ENCODE measurements around the gene ZNF213. TPM values are rescaled to one million over a fixed set of nuclear protein-coding genes. Genes with fewer than 3 reads are reported as not detected.

Gene ZNF213
- polyA plus RNA-seq, 3 donors, result 1.5 to 2.6 (median 1.8) TPM

GRCh38 chr16:3170440-3171180 lies 35.8 kb downstream of the ZNF213 start:
- no peak overlapping the region for H3K27ac Mint-ChIP-seq
- Histone ChIP-seq H3K4me2 (replicated peaks; ENCODE audit: extremely low read depth, low read length, poor library complexity, severe bottlenecking) (peak overlapping the region; percentile 32), H3K27ac (ENCODE audit: low read depth in 1 of 2, low read length in 2 of 2) (no peak overlapping the region), H3K9ac (ENCODE audit: insufficient read depth, low read length, poor library complexity, severe bottlenecking) (no peak overlapping the region), H4K20me1 (ENCODE audit: insufficient read depth, low read length) (no peaks in the 10 kb centered on the region), H3K79me2 (ENCODE audit: insufficient read depth, low read length) (no peaks in the 10 kb centered on the region), H3K36me3 (replicated peaks in 1 of 2; ENCODE audit: control insufficient read depth in 1 of 2, insufficient read depth in 2 of 2, low read length in 2 of 2) (no peaks in the 10 kb centered on the region), H2AFZ (ENCODE audit: insufficient read depth, low read depth, low read length, poor library complexity, severe bottlenecking) (peak overlapping the region; percentile 59), H3K4me1 (ENCODE audit: control insufficient read depth in 1 of 2, insufficient read depth in 2 of 2, low read length in 2 of 2) (peaks cover 26 to 29% of the 10 kb centered on the region in 2 donors), H3K4me3 (replicated peaks in 1 of 3; ENCODE audit: low read depth in 2 of 3, low read length in 3 of 3) (peak overlapping the region in 1 of 3 experiments; percentile 33), H3K9me3 (replicated peaks in 1 of 2; ENCODE audit: control insufficient read depth in 1 of 2, insufficient read depth in 1 of 2, low read length in 2 of 2) (peaks cover 5 to 40% of the 10 kb centered on the region in 2 donors), H3K27me3 (ENCODE audit: control insufficient read depth in 2 of 2, insufficient read depth in 2 of 2, low read length in 2 of 2) (peaks cover 62 to 91% of the 10 kb centered on the region in 2 donors)
- peaks cover 4 to 43% (median 27%) of the 10 kb centered on the region in 7 donors for H3K9me3 Mint-ChIP-seq
- peaks cover 86 to 93% (median 90%) of the 10 kb centered on the region in 3 donors for H3K27me3 Mint-ChIP-seq (ENCODE audit: low read depth in 3 of 3)
- DNase-seq, result no peak
- intact Hi-C loops (cut with micrococcal nuclease), result no loop called here
- no peak for TF ChIP-seq CTCF (IDR thresholded peaks at IDR 0.05)
- 4% methylated on average over 41 of the region's 53 CpGs for WGBS (ENCODE audit: insufficient coverage)
- peaks cover 23% of the 10 kb centered on the region for H3K4me1 Mint-ChIP-seq
- H3K4me3 Mint-ChIP-seq, result peak overlapping the region; percentile 39 to 86
- peaks cover 5 to 10% of the 10 kb centered on the region in 2 donors for H3K36me3 Mint-ChIP-seq

DNA sequence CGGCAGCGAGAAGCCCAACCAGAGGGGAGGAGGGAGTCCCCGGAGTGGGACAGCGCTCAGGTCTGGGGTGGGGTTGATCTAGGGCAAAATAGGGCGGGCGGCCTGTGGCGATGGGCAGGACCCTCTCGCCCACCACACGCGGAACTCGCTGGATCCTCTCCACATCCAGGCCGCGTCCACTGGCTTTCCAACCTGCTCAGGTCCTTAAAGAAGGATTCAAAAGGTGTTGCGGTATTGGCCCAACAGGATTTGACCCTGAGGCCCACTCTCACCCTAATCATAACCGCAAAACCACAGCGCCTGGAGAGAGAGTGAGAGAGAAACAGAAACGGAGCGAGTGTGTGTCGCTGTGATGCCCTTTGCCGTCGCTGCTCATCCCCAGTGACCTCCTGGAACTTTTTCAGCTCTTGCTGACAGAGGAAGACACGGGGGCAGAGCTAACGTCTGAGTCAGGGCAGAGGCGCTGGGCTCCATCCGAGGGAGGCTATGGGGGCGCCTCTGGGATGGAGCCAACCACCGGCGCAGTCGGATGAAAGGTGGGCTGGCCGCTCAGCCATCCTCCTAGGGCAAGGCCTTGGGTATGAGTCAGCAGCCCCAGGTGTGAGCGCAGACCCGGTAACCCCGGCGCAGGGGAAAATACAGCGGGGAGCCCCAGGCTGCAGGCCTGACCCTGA lies 36.5 kb downstream of the ZNF213 start:
- peaks cover 67 to 97% of the 10 kb centered on the region in 2 donors for H3K27me3 ChIP-seq (ENCODE audit: control insufficient read depth in 2 of 2, insufficient read depth in 2 of 2, low read length in 2 of 2)
- H3K4me2 ChIP-seq (replicated peaks; ENCODE audit: extremely low read depth, low read length, poor library complexity, severe bottlenecking), result peak overlapping the region; percentile 32
- no peaks in the 10 kb centered on the region for H3K36me3 ChIP-seq (replicated peaks in 1 of 2; ENCODE audit: control insufficient read depth in 1 of 2, insufficient read depth in 2 of 2, low read length in 2 of 2)
- peak overlapping the region; percentile 59 for H2AFZ ChIP-seq (ENCODE audit: insufficient read depth, low read depth, low read length, poor library complexity, severe bottlenecking)
- TF ChIP-seq CTCF (IDR thresholded peaks at IDR 0.05), result no peak
- intact Hi-C loops (cut with micrococcal nuclease), result no loop called here
- peak overlapping the region in 1 of 3 experiments; percentile 33 for H3K4me3 ChIP-seq (replicated peaks in 1 of 3; ENCODE audit: low read depth in 2 of 3, low read length in 3 of 3)
- peaks cover 24 to 26% of the 10 kb centered on the region in 2 donors for H3K4me1 ChIP-seq (ENCODE audit: control insufficient read depth in 1 of 2, insufficient read depth in 2 of 2, low read length in 2 of 2)
- DNase-seq, result no peak
- H3K4me1 Mint-ChIP-seq, result peaks cover 22% of the 10 kb centered on the region
- no peak overlapping the region for H3K27ac Mint-ChIP-seq
- H3K9me3 ChIP-seq (replicated peaks in 1 of 2; ENCODE audit: control insufficient read depth in 1 of 2, insufficient read depth in 1 of 2, low read length in 2 of 2), result peaks cover 5 to 41% of the 10 kb centered on the region in 2 donors
- peak overlapping the region; percentile 34 to 86 for H3K4me3 Mint-ChIP-seq
- H3K36me3 Mint-ChIP-seq, result peaks cover 5 to 10% of the 10 kb centered on the region in 2 donors
- H3K9me3 Mint-ChIP-seq, result peaks cover 4 to 47% (median 32%) of the 10 kb centered on the region in 7 donors
- no peaks in the 10 kb centered on the region for H3K79me2 ChIP-seq (ENCODE audit: insufficient read depth, low read length)
- no peak overlapping the region for H3K27ac ChIP-seq (ENCODE audit: low read depth in 1 of 2, low read length in 2 of 2)
- 5% methylated on average over 21 of the region's 35 CpGs for WGBS (ENCODE audit: insufficient coverage)
- no peaks in the 10 kb centered on the region for H4K20me1 ChIP-seq (ENCODE audit: insufficient read depth, low read length)
- H3K27me3 Mint-ChIP-seq (ENCODE audit: low read depth in 3 of 3), result peaks cover 93 to 98% (median 95%) of the 10 kb centered on the region in 3 donors
- H3K9ac ChIP-seq (ENCODE audit: insufficient read depth, low read length, poor library complexity, severe bottlenecking), result no peak overlapping the region

Measured in CD14-positive monocyte (primary cell).